H9 (cell line): ENCODE data around the gene PLA2G4D. TPM values are rescaled to one million over a fixed set of nuclear protein-coding genes. Genes with fewer than 3 reads are reported as not detected.

ENCODE experiments used
- DNase-seq: peaks from one replicate; pipeline ENCODE4 v3.0.0-alpha.2; 2017
- H2AFZ ChIP-seq: one replicate; pipeline ENCODE4 v1.6.1; 2013; ENCODE audit warnings: mild to moderate bottlenecking, low read length, control low read depth, moderate library complexity
- H2AK5ac ChIP-seq: 2 replicates; pipeline ENCODE4 v1.6.1; 2013; ENCODE audit warnings: low read length, control low read depth, mixed read lengths; ENCODE audit not compliant: insufficient read length
- H2BK120ac ChIP-seq: one replicate; pipeline ENCODE4 v1.6.1; 2013; ENCODE audit warnings: low read depth, mild to moderate bottlenecking, low read length, control low read depth, inconsistent platforms; ENCODE audit not compliant: poor library complexity, severe bottlenecking
- H2BK12ac ChIP-seq: 2 replicates; pipeline ENCODE4 v1.6.1; 2013; ENCODE audit warnings: low read length, control low read depth, mixed read lengths, low read depth; ENCODE audit not compliant: insufficient read length
- H2BK15ac ChIP-seq: 2 replicates; pipeline ENCODE4 v1.6.1; 2013; ENCODE audit warnings: low read depth, low read length, control low read depth
- H2BK20ac ChIP-seq: one replicate; pipeline ENCODE4 v1.6.1; 2013; ENCODE audit warnings: low read depth, mild to moderate bottlenecking, low read length, control low read depth, inconsistent platforms; ENCODE audit not compliant: poor library complexity, severe bottlenecking
- H2BK5ac ChIP-seq: 2 replicates; pipeline ENCODE4 v1.6.1; 2013; ENCODE audit warnings: low read length, control low read depth, mixed read lengths; ENCODE audit not compliant: insufficient read length
- H3K14ac ChIP-seq: 2 replicates; pipeline ENCODE4 v1.6.1; 2013; ENCODE audit warnings: low read length, control low read depth; ENCODE audit not compliant: insufficient read depth
- H3K18ac ChIP-seq: 2 replicates; pipeline ENCODE4 v1.6.1; 2013; ENCODE audit warnings: low read depth, mild to moderate bottlenecking, mixed read lengths, low read length, control low read depth; ENCODE audit not compliant: insufficient read length
- H3K23ac ChIP-seq: 2 replicates; pipeline ENCODE4 v1.6.1; 2013; ENCODE audit warnings: low read length, control low read depth, mixed read lengths, low read depth; ENCODE audit not compliant: insufficient read length
- H3K23me2 ChIP-seq: 2 replicates; pipeline ENCODE4 v1.6.1; 2013; ENCODE audit warnings: low read depth, mild to moderate bottlenecking, mixed read lengths, low read length, control low read depth; ENCODE audit not compliant: insufficient read length, poor library complexity, severe bottlenecking
- H3K27ac ChIP-seq: 2 replicates; pipeline ENCODE4 v1.5.1; 2013; ENCODE audit warnings: low read length, control low read depth, mixed read lengths, low read depth; ENCODE audit not compliant: insufficient read length
- H3K27me3 ChIP-seq: 2 replicates; pipeline ENCODE4 v1.6.1; 2013; ENCODE audit warnings: low read length, control low read depth, inconsistent platforms; ENCODE audit not compliant: insufficient read depth
- H3K4ac ChIP-seq: 2 replicates; pipeline ENCODE4 v1.6.1; 2013; ENCODE audit warnings: low read depth, mild to moderate bottlenecking, control low read depth, inconsistent platforms, low read length, moderate library complexity
- H3K4me1 ChIP-seq: 2 replicates; pipeline ENCODE4 v1.6.1; 2013; ENCODE audit warnings: low read length, control low read depth, inconsistent platforms; ENCODE audit not compliant: insufficient read depth
- H3K4me2 ChIP-seq: 2 replicates; pipeline ENCODE4 v1.6.1; 2013; ENCODE audit warnings: low read length, control low read depth, mixed read lengths; ENCODE audit not compliant: insufficient read length, insufficient read depth
- H3K56ac ChIP-seq: 2 replicates; pipeline ENCODE4 v1.6.1; 2013; ENCODE audit warnings: low read depth, mild to moderate bottlenecking, mixed read lengths, low read length, control low read depth; ENCODE audit not compliant: insufficient read length
- H3K79me1 ChIP-seq: 2 replicates; pipeline ENCODE4 v1.6.1; 2013; ENCODE audit warnings: low read depth, mild to moderate bottlenecking, moderate library complexity, low read length, control low read depth, inconsistent platforms; ENCODE audit not compliant: insufficient read depth, poor library complexity, severe bottlenecking
- H3K79me2 ChIP-seq: 2 replicates; pipeline ENCODE4 v1.6.1; 2013; ENCODE audit warnings: low read length, control low read depth, inconsistent platforms; ENCODE audit not compliant: insufficient read depth
- H3K9ac ChIP-seq: 2 replicates; pipeline ENCODE4 v1.6.1; 2013; ENCODE audit warnings: low read length, control low read depth, mixed read lengths; ENCODE audit not compliant: insufficient read length; ENCODE audit errors: extremely low read depth
- H3K9me3 ChIP-seq: one replicate; pipeline ENCODE4 v1.6.1; 2013; ENCODE audit warnings: low read depth, low read length, inconsistent platforms; ENCODE audit not compliant: control insufficient read depth
- H3T11ph ChIP-seq: one replicate; pipeline ENCODE4 v1.6.1; 2013; ENCODE audit warnings: mild to moderate bottlenecking, low read length, control low read depth, inconsistent platforms
- H4K20me1 ChIP-seq: one replicate; pipeline ENCODE4 v1.6.1; 2013; ENCODE audit not compliant: control insufficient read depth, insufficient read length, insufficient read depth
- H4K5ac ChIP-seq: 2 replicates; pipeline ENCODE4 v1.6.1; 2013; ENCODE audit warnings: low read depth, mild to moderate bottlenecking, mixed read lengths, low read length, control low read depth; ENCODE audit not compliant: insufficient read length
- H4K8ac ChIP-seq: replicated peaks from 2 replicates; pipeline ENCODE4 v1.6.1; 2013; ENCODE audit warnings: low read length, control low read depth, mixed read lengths, low read depth; ENCODE audit not compliant: insufficient read length
- H4K91ac ChIP-seq: 2 replicates; pipeline ENCODE4 v1.6.1; 2013; ENCODE audit warnings: low read depth, mild to moderate bottlenecking, moderate library complexity, mixed read lengths, low read length, control low read depth; ENCODE audit not compliant: insufficient read length
- H3K27ac Mint-ChIP-seq, 3 experiments: 2 replicates in 2 of 3; 3 replicates in 1 of 3; pipeline ENCODE4 v1.8.0; 2020 to 2021; ENCODE audit warnings: mixed read lengths in 3 of 3, mild to moderate bottlenecking in 1 of 3, moderate library complexity in 1 of 3
- H3K27me3 Mint-ChIP-seq: 2 replicates; pipeline ENCODE4 v1.8.0; 2021; ENCODE audit warnings: low read depth, mild to moderate bottlenecking, moderate library complexity, mixed read lengths
- H3K36me3 Mint-ChIP-seq, 3 experiments: 2 replicates in 2 of 3; 3 replicates in 1 of 3; pipeline ENCODE4 v1.8.0; 2020 to 2021; ENCODE audit warnings: low read depth in 3 of 3, mixed read lengths in 3 of 3; ENCODE audit not compliant: insufficient read depth in 1 of 3
- H3K4me1 Mint-ChIP-seq, 2 experiments: 2 replicates each; pipeline ENCODE4 v1.8.0; 2020; ENCODE audit warnings: mixed read lengths in 2 of 2
- H3K4me3 Mint-ChIP-seq, 2 experiments: 2 replicates in 1 of 2; 3 replicates in 1 of 2; pipeline ENCODE4 v1.8.0; 2020 to 2021; ENCODE audit warnings: mild to moderate bottlenecking in 2 of 2, mixed read lengths in 2 of 2, moderate library complexity in 1 of 2
- H3K9me3 Mint-ChIP-seq, 2 experiments: 2 replicates in 1 of 2; 3 replicates in 1 of 2; pipeline ENCODE4 v1.8.0; 2020; ENCODE audit warnings: mild to moderate bottlenecking in 2 of 2, mixed read lengths in 2 of 2, moderate library complexity in 1 of 2
- WGBS: extraction: QIAGEN DNeasy Blood & Tissue Kit; methylation state at CpG from one replicate; pipeline ENCODE4 v1.1.7; 2013; ENCODE audit warnings: missing lambda C conversion rate, low lambda C conversion rate, mixed read lengths; ENCODE audit not compliant: insufficient read length; ENCODE audit errors: extremely low coverage; 5-methylcytosine and 5-hydroxymethylcytosine counted together
- total RNA-seq: library from RNA; stranded (reverse); gene quantifications from 2 replicates; pipeline ENCODE4 v1.2.1, GENCODE V29; 2021
- TF ChIP-seq, protein P1 (sequence below): fragments of 200-600 bp; sonication (generic); conservative IDR thresholded peaks from 3 replicates; pipeline ENCODE4 v1.8.0; 2021; ENCODE audit warnings: antibody characterized with exemption, mild to moderate bottlenecking

PLA2G4D gene
- total RNA-seq, 1 experiment from 2014 or later: 0.33 TPM

DNA sequence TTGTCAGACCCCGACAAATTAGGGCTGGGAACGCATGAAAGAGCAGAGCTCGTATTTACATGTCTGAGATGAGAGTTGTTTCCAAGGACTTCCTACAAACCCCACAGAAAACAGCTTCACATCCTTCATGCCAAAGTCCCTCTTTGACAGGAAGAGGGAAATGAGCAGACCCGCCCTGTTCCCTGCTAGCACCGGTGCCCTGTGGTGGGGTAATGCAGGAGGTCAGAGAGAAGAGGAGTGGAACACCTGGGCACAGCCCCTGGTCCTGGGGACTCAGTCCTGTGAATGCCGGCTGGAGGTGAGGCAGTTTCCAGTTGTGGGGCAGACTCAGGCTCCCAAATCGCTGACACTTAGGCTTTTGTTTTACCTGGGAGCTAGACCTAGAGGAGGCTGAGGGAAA, 4.0 kb downstream of the PLA2G4D start:
- Histone ChIP-seq H3K56ac (no peak overlapping the region), H3K23ac (no peak overlapping the region), H3K23me2 (no peaks in the 10 kb centered on the region), H3K4me1 (no peaks in the 10 kb centered on the region; the same call in 1 of the 2 replicates), H4K91ac (no peak overlapping the region), H2BK20ac (no peak overlapping the region), H3K4me2 (no peak overlapping the region), H2BK120ac (no peak overlapping the region), H3K9ac (no peak overlapping the region), H4K5ac (no peak overlapping the region), H3K79me2 (no peaks in the 10 kb centered on the region), H3K27ac (no peak overlapping the region), H4K20me1 (no peaks in the 10 kb centered on the region), H2AK5ac (no peak overlapping the region), H3K14ac (no peak overlapping the region), H3T11ph (no peak overlapping the region), H3K27me3 (no peaks in the 10 kb centered on the region), H3K4ac (no peak overlapping the region), H3K9me3 (no peaks in the 10 kb centered on the region), H3K18ac (no peak overlapping the region), H4K8ac (no peak overlapping the region), H2BK5ac (no peak overlapping the region), H2AFZ (no peak overlapping the region), H3K79me1 (no peaks in the 10 kb centered on the region), H2BK12ac (no peak overlapping the region), H2BK15ac (no peak overlapping the region)
- WGBS: no CpG with 5 or more reads among the region's 7 CpGs
- no peaks in the 10 kb centered on the region for H3K36me3 Mint-ChIP-seq
- no peaks in the 10 kb centered on the region; a peak in 1 of 5 replicates for H3K9me3 Mint-ChIP-seq
- H3K4me3 Mint-ChIP-seq: no peak overlapping the region
- no peaks in the 10 kb centered on the region; the same call in 1 of the 2 replicates for H3K27me3 Mint-ChIP-seq
- H3K27ac Mint-ChIP-seq: no peak overlapping the region; a peak in 1 of 7 replicates
- peaks cover 14 to 16% of the 10 kb centered on the region in 2 experiments for H3K4me1 Mint-ChIP-seq
- no peak for DNase-seq
- TF ChIP-seq, protein P1, sequence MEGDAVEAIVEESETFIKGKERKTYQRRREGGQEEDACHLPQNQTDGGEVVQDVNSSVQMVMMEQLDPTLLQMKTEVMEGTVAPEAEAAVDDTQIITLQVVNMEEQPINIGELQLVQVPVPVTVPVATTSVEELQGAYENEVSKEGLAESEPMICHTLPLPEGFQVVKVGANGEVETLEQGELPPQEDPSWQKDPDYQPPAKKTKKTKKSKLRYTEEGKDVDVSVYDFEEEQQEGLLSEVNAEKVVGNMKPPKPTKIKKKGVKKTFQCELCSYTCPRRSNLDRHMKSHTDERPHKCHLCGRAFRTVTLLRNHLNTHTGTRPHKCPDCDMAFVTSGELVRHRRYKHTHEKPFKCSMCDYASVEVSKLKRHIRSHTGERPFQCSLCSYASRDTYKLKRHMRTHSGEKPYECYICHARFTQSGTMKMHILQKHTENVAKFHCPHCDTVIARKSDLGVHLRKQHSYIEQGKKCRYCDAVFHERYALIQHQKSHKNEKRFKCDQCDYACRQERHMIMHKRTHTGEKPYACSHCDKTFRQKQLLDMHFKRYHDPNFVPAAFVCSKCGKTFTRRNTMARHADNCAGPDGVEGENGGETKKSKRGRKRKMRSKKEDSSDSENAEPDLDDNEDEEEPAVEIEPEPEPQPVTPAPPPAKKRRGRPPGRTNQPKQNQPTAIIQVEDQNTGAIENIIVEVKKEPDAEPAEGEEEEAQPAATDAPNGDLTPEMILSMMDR: no peak
